Esophagus squamous epithelium (tissue), 4 donors: ENCODE measurements around the gene DALRD3.

Experiments used
- CTCF ChIP-seq, 6 experiments: fragments of 450-650 bp in 4 of 6; fragments of 200-600 bp in 2 of 6; sonication (generic) in 2 of 6; IDR thresholded peaks; one replicate each; pipeline ENCODE4 v1.5.1; 2016 to 2019; ENCODE audit warnings: antibody characterized with exemption in 6 of 6, mild to moderate bottlenecking in 4 of 6, moderate library complexity in 4 of 6
- POLR2A ChIP-seq, 4 donors: fragments of 450-650 bp; IDR thresholded peaks; one replicate each; pipeline ENCODE4 v1.6.1; 2017; ENCODE audit warnings: antibody characterized with exemption in 4 of 4, mild to moderate bottlenecking in 4 of 4, moderate library complexity in 3 of 4

DNA sequence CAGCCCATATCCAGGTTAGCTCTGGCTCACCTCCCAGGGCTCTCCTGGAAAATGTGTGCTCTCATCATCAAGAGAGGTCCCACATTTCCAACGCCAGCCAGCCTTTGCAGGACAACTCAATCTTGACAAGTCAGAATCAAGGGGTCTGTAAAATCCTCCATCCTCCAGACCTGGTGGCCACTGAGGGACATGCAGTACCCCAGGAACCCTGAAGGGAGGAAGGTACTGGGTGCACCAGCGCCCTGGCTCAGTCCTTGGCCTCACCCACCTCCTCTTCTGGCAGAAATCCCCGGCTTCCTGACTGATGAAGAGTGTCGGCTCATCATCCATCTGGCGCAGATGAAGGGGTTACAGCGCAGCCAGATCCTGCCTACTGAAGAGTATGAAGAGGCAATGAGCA, 17.2 kb downstream of the DALRD3 start:
- no peak for TF ChIP-seq CTCF (IDR thresholded peaks at IDR 0.05)
- TF ChIP-seq POLR2A (IDR thresholded peaks at IDR 0.05) = no peak
